MM.1S (cell line): ENCODE measurements around the gene ELAVL4.
A peak's percentile ranks its signal among the peaks of the same experiment; 100 is the strongest.

Source experiments
- DNase-seq: peaks from one replicate; pipeline ENCODE4 v3.0.0-alpha.2; 2015
- H2AFZ ChIP-seq: fragments of 300-600 bp; sonication (generic); 2 replicates; pipeline ENCODE4 v1.6.0; 2016; ENCODE audit warnings: antibody characterized with exemption, low read length
- H3F3A ChIP-seq: fragments of 300-600 bp; sonication (generic); 2 replicates; pipeline ENCODE4 v1.6.1; 2016; ENCODE audit warnings: mild to moderate bottlenecking, antibody characterized with exemption, low read length, moderate library complexity, mixed read lengths; ENCODE audit not compliant: insufficient read depth
- H3K27ac ChIP-seq: fragments of 300-600 bp; sonication (generic); 2 replicates; pipeline ENCODE4 v1.5.1; 2016; ENCODE audit warnings: mild to moderate bottlenecking, low read length
- H3K27me3 ChIP-seq: fragments of 300-600 bp; sonication (generic); replicated peaks from 2 replicates; pipeline ENCODE4 v1.6.0; 2016; ENCODE audit warnings: low read length; ENCODE audit not compliant: insufficient read depth
- H3K36me3 ChIP-seq: fragments of 300-600 bp; sonication (generic); replicated peaks from 2 replicates; pipeline ENCODE4 v1.6.1; 2016; ENCODE audit warnings: mild to moderate bottlenecking, low read length, mixed read lengths; ENCODE audit not compliant: insufficient read depth
- H3K4me1 ChIP-seq: fragments of 300-600 bp; sonication (generic); 2 replicates; pipeline ENCODE4 v1.6.1; 2016; ENCODE audit warnings: low read length, mixed read lengths
- H3K4me2 ChIP-seq: fragments of 300-600 bp; sonication (generic); 2 replicates; pipeline ENCODE4 v1.6.0; 2016; ENCODE audit warnings: low read depth, low read length
- H3K4me3 ChIP-seq: fragments of 300-600 bp; sonication (generic); 2 replicates; pipeline ENCODE4 v1.5.1; 2016; ENCODE audit warnings: low read length, mixed read lengths
- H3K79me2 ChIP-seq: fragments of 300-600 bp; sonication (generic); 2 replicates; pipeline ENCODE4 v1.6.1; 2016; ENCODE audit warnings: mixed run types, low read length, mixed read lengths
- H3K9ac ChIP-seq: fragments of 300-600 bp; sonication (generic); 2 replicates; pipeline ENCODE4 v1.6.1; 2016; ENCODE audit warnings: low read length, mixed read lengths
- H3K9me2 ChIP-seq: fragments of 300-600 bp; sonication (generic); replicated peaks from 2 replicates; pipeline ENCODE4 v1.6.1; 2016; ENCODE audit warnings: mild to moderate bottlenecking, low read length, mixed read lengths; ENCODE audit not compliant: insufficient read depth
- H3K9me3 ChIP-seq: fragments of 300-600 bp; sonication (generic); replicated peaks from 2 replicates; pipeline ENCODE4 v1.6.1; 2016; ENCODE audit warnings: mild to moderate bottlenecking, low read length, mixed read lengths; ENCODE audit not compliant: insufficient read depth
- H4K20me1 ChIP-seq: fragments of 300-600 bp; sonication (generic); 2 replicates; pipeline ENCODE4 v1.6.1; 2016; ENCODE audit warnings: mild to moderate bottlenecking, low read length, moderate library complexity, mixed read lengths; ENCODE audit not compliant: insufficient read depth
- CTCF ChIP-seq: fragments of 300-600 bp; sonication (generic); IDR thresholded peaks from 2 replicates; pipeline ENCODE4 v1.5.1; 2016; ENCODE audit warnings: antibody characterized with exemption, low read length, mixed read lengths
- EZH2 ChIP-seq: fragments of 300-600 bp; sonication (generic); optimal IDR thresholded peaks from 2 replicates; pipeline ENCODE3; 2017; ENCODE audit warnings: low read depth, mild to moderate bottlenecking, antibody characterized with exemption, low read length, mixed read lengths
- EZH2phosphoT487 ChIP-seq: fragments of 300-600 bp; sonication (generic); IDR thresholded peaks from 2 replicates; pipeline ENCODE4 v1.6.1; 2018; ENCODE audit warnings: antibody characterized with exemption, low read length

The ELAVL4 gene

DNA sequence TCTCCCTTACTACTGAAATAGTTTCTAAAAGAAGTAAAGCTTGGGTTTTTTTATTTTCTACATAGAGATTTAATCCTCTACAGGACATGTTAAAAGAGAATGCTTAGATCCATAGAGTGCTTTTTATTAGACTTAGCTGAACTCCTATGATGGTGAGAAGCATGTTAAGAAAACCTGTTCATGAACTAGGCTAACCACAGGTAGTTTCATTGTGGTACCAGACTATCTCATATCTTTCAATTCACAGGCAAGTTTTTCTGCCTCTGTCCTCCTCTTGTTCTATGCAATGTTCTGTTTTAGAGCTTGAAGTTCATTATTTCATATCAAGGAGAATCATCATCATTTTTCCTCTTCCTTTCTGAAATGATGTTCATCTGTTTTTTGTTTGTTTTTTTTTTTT is 65.4 kb downstream of the ELAVL4 start:
- no peaks in the 10 kb centered on the region for H3K9me2 ChIP-seq
- H3F3A ChIP-seq = no peaks in the 10 kb centered on the region
- no peaks in the 10 kb centered on the region for H3K4me1 ChIP-seq
- H3K9me3 ChIP-seq = no peaks in the 10 kb centered on the region
- no peak overlapping the region for H3K4me3 ChIP-seq
- H3K27me3 ChIP-seq = no peaks in the 10 kb centered on the region
- TF ChIP-seq EZH2 (no peak), CTCF (no peak), EZH2phosphoT487 (no peak)
- H3K79me2 ChIP-seq = no peaks in the 10 kb centered on the region
- no peak overlapping the region for H2AFZ ChIP-seq
- H3K27ac ChIP-seq = no peak overlapping the region
- no peaks in the 10 kb centered on the region for H4K20me1 ChIP-seq
- H3K4me2 ChIP-seq = no peak overlapping the region
- no peaks in the 10 kb centered on the region for H3K36me3 ChIP-seq
- DNase-seq = peak; percentile 22
- no peak overlapping the region for H3K9ac ChIP-seq

DNA sequence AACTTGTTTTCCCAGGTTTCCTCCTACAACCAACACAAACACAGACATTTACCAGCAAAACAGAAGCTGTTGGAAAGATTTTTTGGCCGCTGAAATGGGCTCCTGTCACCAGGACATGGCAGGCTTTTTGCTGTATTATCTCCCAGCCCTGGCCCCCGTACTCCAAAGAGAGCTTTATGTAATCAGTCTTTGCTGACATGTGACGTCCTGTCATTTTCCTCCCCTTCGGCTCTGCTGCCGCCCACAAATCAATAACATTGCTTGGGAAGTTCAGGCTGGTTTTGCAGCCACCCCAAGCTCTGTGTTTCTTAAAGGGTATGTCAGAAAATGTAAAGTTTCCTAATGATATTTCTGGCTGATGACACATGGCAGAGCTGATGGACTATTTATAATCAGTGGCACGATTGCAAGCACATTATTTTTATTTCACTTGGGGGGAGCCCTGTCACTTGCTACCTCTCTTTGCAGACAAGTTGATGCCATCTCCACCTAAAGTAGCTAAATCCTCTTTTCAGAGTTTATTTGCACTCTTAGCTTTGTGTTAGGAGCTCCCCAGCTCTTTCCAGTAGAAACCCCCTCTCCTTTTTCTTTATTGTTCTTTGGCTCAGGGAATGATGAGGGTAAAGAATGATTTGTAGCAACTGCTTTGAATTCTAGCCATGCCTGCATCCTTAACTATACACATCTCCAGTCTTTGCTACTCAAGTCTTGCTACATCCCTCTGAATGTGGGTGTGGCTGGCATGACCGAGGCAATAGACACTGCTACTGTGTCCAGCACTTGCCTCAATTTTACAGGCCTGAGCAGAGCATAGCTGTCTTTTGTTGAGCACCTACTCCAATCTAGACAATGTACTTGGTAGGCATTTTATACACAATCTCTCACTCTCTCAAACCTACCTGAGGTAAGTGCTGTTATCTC is 67.3 kb downstream of the ELAVL4 start:
- H3K27ac ChIP-seq = no peak overlapping the region
- H3K27me3 ChIP-seq = no peaks in the 10 kb centered on the region
- no peak overlapping the region for H3K4me2 ChIP-seq
- DNase-seq = peak; percentile 10
- H3K4me1 ChIP-seq = no peaks in the 10 kb centered on the region
- no peak overlapping the region for H3K9ac ChIP-seq
- H3K9me2 ChIP-seq = no peaks in the 10 kb centered on the region
- no peaks in the 10 kb centered on the region for H4K20me1 ChIP-seq
- H3K4me3 ChIP-seq = no peak overlapping the region
- H3K36me3 ChIP-seq = no peaks in the 10 kb centered on the region
- H3K9me3 ChIP-seq = no peaks in the 10 kb centered on the region
- H3K79me2 ChIP-seq = no peaks in the 10 kb centered on the region
- no peaks in the 10 kb centered on the region for H3F3A ChIP-seq
- H2AFZ ChIP-seq = no peak overlapping the region
- TF ChIP-seq EZH2phosphoT487 = no peak
- no peak for TF ChIP-seq CTCF
- TF ChIP-seq EZH2 = no peak

GRCh38 chr1:50177994-50178393 is 69.3 kb downstream of the ELAVL4 start:
- H3K9ac ChIP-seq = no peak overlapping the region
- no peaks in the 10 kb centered on the region for H4K20me1 ChIP-seq
- no peak overlapping the region for H2AFZ ChIP-seq
- H3K27ac ChIP-seq = no peak overlapping the region
- no peak overlapping the region for H3K4me2 ChIP-seq
- no peaks in the 10 kb centered on the region for H3K4me1 ChIP-seq
- no peak for TF ChIP-seq CTCF
- TF ChIP-seq EZH2phosphoT487 = no peak
- no peak for TF ChIP-seq EZH2
- no peaks in the 10 kb centered on the region for H3K36me3 ChIP-seq
- no peaks in the 10 kb centered on the region for H3K27me3 ChIP-seq
- H3K9me3 ChIP-seq = no peaks in the 10 kb centered on the region
- no peaks in the 10 kb centered on the region for H3K9me2 ChIP-seq
- no peaks in the 10 kb centered on the region for H3K79me2 ChIP-seq
- H3F3A ChIP-seq = no peaks in the 10 kb centered on the region
- no peak for DNase-seq
- H3K4me3 ChIP-seq = no peak overlapping the region
